Activated naive CD4-positive, alpha-beta T cell treated with anti-CD3 and anti-CD28 coated beads, Interleukin-2, amount 10 ng/mL, durations not matched to agents 7 days and 5 days (primary cell): ENCODE results near the gene TTF1.

Experiments used
- CTCF ChIA-PET: fragments of 350-600 bp; sonication (Branson Sonifier 250); formaldehyde crosslinking; loops from one replicate; lab custom pipeline; 2021; ENCODE audit warnings: antibody characterized with exemption; lab: Charles Lee
- DNase-seq: peaks from one replicate; pipeline ENCODE4 v3.0.0-alpha.2; 2020
- H3K27ac Mint-ChIP-seq: one replicate; pipeline ENCODE4 v1.8.0; 2021; ENCODE audit warnings: mild to moderate bottlenecking, moderate library complexity, mixed read lengths
- H3K27me3 Mint-ChIP-seq: one replicate; pipeline ENCODE4 v1.8.0; 2021; ENCODE audit warnings: mild to moderate bottlenecking, mixed read lengths
- H3K36me3 Mint-ChIP-seq: one replicate; pipeline ENCODE4 v1.8.0; 2021; ENCODE audit warnings: mixed read lengths
- H3K4me1 Mint-ChIP-seq: one replicate; pipeline ENCODE4 v1.8.0; 2021; ENCODE audit warnings: mixed read lengths
- H3K4me3 Mint-ChIP-seq: one replicate; pipeline ENCODE4 v1.8.0; 2021; ENCODE audit warnings: mild to moderate bottlenecking, moderate library complexity, mixed read lengths
- H3K9me3 Mint-ChIP-seq: one replicate; pipeline ENCODE4 v1.8.0; 2021; ENCODE audit warnings: mixed read lengths

Gene TTF1

DNA sequence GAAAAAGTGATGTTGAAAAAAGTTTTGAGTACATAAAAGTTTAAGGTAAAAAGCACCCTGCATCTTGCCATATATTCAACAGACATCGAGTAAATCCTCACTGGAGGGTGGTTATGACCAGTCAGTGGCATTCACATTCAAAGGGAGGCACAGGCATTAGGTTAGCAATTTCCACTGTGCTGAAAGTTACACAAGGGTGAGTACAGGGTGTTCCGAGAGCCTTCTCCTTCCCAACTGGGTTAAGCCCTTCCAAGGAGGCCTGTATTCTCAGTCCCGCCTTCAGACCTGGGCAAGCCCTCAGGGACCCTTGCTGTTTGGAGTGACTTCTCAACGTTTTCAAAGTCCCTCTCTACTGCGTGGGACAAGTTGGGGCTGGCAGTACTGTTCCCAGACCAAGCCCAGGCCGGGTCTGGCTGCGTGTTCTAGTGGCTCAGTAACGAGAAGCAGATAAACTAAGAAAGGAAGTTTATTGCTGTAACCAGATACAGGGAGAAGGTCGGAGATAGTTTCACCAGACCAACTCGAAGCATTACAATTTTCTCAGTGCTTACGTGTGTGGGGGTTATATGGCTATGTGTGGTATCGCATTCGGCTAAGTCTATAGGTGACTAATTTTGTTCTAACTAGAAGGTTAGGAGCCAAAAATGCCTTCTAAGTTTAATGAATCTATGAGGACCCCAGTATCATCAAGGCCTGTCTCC, 38.9 kb downstream of the TTF1 start:
- H3K36me3 Mint-ChIP-seq, result peaks cover 4% of the 10 kb centered on the region
- H3K4me1 Mint-ChIP-seq, result peaks cover 11% of the 10 kb centered on the region
- no peaks in the 10 kb centered on the region for H3K9me3 Mint-ChIP-seq
- H3K4me3 Mint-ChIP-seq, result no peak overlapping the region
- no peak for DNase-seq
- no peak overlapping the region for H3K27ac Mint-ChIP-seq
- H3K27me3 Mint-ChIP-seq, result no peaks in the 10 kb centered on the region
- CTCF ChIA-PET, result no interaction called here

DNA sequence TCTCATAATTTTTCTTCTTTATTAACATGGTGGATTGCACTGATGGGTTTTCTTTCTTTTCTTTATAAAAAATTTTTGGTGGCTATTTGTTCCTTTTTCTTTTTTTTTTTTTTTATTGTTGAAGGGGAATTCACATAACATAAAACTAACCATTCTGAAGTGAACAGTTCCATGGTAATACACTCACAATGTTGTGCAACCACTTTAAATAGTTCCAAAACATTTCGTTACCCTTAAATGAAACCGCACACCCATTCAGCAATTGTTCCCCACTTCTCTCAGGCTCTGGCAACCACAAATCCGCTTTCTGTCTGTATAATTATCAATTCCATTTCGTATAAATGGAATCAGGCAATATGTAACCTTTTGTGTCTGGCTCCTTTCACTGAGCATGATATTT, 40.2 kb downstream of the TTF1 start:
- Mint-ChIP-seq H3K27ac (no peak overlapping the region), H3K27me3 (no peaks in the 10 kb centered on the region), H3K4me1 (no peaks in the 10 kb centered on the region), H3K9me3 (no peaks in the 10 kb centered on the region), H3K4me3 (no peak overlapping the region), H3K36me3 (no peaks in the 10 kb centered on the region)
- no peak for DNase-seq
- CTCF ChIA-PET, result no interaction called here

DNA sequence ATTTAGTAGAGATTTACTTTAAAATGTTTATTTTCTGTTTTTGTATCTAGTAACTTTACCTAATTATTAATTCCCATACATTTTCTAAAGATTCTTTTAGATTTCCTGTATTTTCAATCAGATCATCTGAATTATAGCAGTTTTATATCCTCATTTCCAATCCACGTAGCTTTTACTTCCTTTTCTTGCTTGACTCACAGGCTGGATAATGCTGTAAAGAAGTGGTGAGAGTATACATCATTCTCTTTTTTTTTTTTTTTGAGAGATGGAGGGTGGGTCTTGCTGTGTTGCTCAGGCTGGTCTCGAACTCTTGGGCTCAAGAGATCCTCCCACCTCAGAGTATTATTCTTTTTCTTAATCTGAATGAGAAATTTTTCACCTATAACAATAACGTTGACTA, 40.7 kb downstream of the TTF1 start:
- Mint-ChIP-seq H3K4me1 (no peaks in the 10 kb centered on the region), H3K4me3 (no peak overlapping the region), H3K36me3 (no peaks in the 10 kb centered on the region), H3K27ac (no peak overlapping the region), H3K27me3 (no peaks in the 10 kb centered on the region), H3K9me3 (no peaks in the 10 kb centered on the region)
- CTCF ChIA-PET, result no interaction called here
- no peak for DNase-seq

DNA sequence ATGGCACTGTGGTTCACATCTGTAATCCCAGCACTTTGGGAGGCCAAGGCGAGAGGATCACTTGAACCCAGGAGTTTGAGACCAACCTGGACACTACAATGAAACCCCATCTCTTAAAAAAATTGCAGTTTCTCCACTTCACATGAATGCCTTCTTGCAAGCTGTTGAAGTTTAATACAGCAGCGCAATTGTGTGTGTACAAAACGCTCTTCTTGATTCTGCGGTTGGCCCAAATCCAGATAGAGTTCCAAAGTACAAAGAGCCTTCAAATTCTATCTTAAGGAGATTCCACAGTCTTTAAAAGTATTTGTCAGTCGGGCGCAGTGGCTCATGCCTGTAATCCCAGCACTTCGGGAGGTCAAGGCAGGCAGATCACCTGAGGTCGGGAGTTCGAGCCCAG, 42.6 kb downstream of the TTF1 start:
- Mint-ChIP-seq H3K9me3 (no peaks in the 10 kb centered on the region), H3K4me3 (no peak overlapping the region), H3K4me1 (no peaks in the 10 kb centered on the region), H3K27ac (no peak overlapping the region), H3K36me3 (no peaks in the 10 kb centered on the region), H3K27me3 (no peaks in the 10 kb centered on the region)
- DNase-seq, result no peak
- CTCF ChIA-PET, result no interaction called here

DNA sequence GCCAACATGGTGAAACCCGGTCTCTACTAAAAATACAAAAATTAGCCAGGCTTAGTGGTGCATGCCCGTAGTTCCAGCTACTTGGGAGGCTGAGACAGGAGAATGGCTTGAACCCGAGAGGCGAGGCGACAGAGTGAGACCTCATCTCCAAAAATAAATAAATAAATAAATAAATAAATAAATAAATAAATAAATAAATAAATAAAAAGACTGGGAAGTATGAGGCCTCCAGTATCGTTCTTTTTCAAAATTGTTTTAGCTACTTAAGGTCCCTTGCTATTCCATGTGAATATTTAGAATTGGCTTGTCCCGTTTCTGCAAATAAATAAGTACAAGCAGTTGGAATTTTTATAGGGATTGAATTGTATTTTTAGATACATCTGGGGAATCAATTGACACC, 48.9 kb downstream of the TTF1 start:
- H3K4me1 Mint-ChIP-seq, result peaks cover 17% of the 10 kb centered on the region
- CTCF ChIA-PET, result no interaction called here
- H3K36me3 Mint-ChIP-seq, result peaks cover 15% of the 10 kb centered on the region
- no peak for DNase-seq
- no peak overlapping the region for H3K4me3 Mint-ChIP-seq
- no peaks in the 10 kb centered on the region for H3K9me3 Mint-ChIP-seq
- H3K27me3 Mint-ChIP-seq, result peaks cover 7% of the 10 kb centered on the region
- H3K27ac Mint-ChIP-seq, result no peak overlapping the region

DNA sequence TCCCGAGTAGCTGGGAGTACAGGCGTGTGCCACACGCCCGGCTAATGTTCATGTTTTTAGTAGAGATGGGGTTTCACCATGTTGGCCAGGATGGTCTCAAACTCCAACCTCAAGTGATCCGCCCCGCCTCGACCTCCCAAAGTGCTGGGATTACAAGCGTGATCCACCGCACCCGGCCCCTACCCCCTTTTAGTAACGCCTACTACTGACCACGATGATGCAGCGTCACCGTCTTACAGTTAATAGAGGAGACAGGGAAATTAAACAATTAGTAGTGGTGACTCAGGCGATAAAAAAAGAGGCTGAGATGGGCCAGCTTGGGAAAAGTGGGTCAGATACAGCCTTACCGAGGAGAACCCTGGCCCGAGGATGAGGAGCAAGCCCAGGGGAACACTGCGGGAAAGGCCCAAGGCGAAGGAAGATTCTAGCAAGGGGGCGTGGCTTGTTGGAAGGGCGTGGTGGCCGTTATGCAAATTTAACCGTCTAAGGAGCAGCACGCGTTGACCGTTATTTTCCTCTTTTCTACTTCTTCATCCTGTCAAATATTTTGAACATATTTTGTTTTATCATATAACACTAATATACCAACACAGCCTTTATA, 50.2 kb downstream of the TTF1 start:
- H3K36me3 Mint-ChIP-seq, result peaks cover 26% of the 10 kb centered on the region
- H3K4me1 Mint-ChIP-seq, result peaks cover 31% of the 10 kb centered on the region

DNA sequence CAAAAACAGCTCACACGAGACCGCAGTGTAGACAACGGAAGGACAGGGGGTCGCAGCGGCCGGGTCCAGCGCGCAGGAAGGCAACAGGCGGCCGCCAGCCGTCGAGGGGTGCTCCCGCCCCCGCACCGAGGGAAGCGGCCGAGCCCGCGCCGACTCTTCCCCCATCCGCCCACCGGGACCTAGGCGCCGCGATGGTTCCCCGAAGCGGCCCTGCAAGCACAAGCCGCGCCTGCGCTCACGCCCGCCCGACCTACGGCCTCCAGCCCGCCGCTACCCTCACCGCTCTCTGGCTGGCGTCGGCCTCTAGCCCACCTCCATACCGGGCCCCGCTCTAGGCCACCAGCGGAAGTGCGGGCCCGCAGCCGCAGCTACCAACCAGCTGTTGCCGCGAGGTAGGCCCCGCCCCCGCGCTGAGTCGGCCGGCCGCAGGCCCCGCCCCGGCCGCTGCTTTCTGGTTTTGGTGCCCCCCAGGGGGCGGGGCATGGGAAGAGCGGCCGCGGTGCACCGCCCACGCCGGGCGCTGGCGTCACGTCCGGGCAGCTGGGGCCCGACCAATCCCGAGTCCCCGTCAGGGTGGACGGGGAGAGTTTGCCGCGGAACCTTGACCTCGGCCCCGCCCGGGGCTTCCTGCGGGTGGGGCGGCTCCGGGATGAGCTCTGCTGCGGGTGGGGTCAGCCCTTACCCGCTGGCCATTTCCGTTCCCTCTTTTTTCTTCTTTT, 51.8 kb downstream of the TTF1 start, which contains the start of gene SETX:
TSS of gene SETX (minus strand) at position 350 of the 719 bp plus-strand sequence. CDS start 5,558 bp downstream, outside the sequence.
- Mint-ChIP-seq H3K27me3 (peaks cover 7% of the 10 kb centered on the region), H3K27ac (peak within 1 kb of the TSS; percentile 96), H3K36me3 (peaks cover 29% of the 10 kb centered on the region), H3K4me1 (peaks cover 42% of the 10 kb centered on the region), H3K4me3 (peak within 1 kb of the TSS; percentile 93), H3K9me3 (no peaks in the 10 kb centered on the region)
- CTCF ChIA-PET, result interaction anchor here (0.6 to 1.6 kb wide), 2 partner anchors 96 to 989 kb away, joined by 3 to 4 read pairs; no protein-coding TSS in a partner anchor
- DNase-seq, result peak; percentile 96

More for the DNA sequence above, 50.2 kb downstream of the TTF1 start:
- DNase-seq, result no peak
- H3K27me3 Mint-ChIP-seq, result peaks cover 7% of the 10 kb centered on the region
- CTCF ChIA-PET, result no interaction called here
- H3K27ac Mint-ChIP-seq, result peak overlapping the region; percentile 45
- peak overlapping the region; percentile 12 for H3K4me3 Mint-ChIP-seq
- no peaks in the 10 kb centered on the region for H3K9me3 Mint-ChIP-seq

DNA sequence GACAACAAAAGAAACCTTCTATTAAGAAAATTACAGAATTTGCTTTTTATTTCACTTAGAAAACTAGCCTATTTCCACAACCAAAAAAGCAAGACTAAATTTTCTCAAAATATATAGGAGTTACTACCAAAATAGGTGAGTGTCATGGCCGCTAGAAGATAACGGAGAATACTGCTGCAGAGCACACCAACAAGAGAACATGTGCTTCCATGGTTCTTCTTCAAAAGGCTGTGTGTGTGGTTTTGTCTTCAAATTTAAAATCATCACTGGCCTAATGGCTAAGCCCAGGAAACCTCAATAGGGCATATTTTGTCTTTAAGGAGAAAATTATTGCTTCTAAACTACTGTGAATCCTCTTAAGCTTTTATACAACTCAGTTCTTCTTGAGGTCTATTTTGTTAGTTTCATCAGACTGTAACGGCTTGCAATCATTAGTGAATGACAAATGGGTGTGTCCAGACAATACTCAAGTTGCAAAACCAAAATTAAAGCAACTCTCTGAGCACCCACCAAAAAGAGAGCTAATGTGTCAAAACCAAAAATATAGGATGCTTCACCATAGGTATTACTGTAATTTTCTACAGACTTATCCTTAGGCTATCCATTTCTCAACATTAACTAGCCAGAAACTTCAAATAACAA, 55.1 kb downstream of the TTF1 start:
- CTCF ChIA-PET, result interaction anchor here (1.4 kb wide), 1 partner anchor 83 kb away, joined by 5 read pairs; no protein-coding TSS in a partner anchor
- peaks cover 50% of the 10 kb centered on the region for H3K36me3 Mint-ChIP-seq
- H3K27me3 Mint-ChIP-seq, result no peaks in the 10 kb centered on the region
- H3K27ac Mint-ChIP-seq, result peak overlapping the region; percentile 96
- peaks cover 57% of the 10 kb centered on the region for H3K4me1 Mint-ChIP-seq
- H3K4me3 Mint-ChIP-seq, result peak overlapping the region; percentile 93
- H3K9me3 Mint-ChIP-seq, result no peaks in the 10 kb centered on the region
- no peak for DNase-seq

DNA sequence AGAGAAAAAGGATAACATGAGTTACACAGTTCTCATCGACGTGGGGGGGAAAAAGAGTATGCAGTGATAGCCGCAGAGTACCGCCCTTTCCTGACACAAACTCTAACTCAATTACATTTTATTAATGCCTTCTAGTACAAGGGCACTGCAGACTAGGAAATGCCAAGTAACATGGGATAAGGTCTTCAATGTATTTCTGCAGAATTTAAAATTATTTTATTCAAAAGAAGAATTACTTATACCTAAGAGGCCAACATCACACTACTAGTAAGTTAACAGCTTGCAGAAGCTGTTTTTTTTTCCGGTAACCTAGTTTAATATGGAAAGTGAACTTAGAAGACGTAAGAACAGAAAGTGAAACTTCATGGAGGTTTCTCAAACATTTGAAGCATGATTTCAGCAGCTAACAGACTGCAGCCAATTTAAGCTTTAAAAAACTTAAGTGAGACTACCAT, 55.8 kb downstream of the TTF1 start:
- peaks cover 57% of the 10 kb centered on the region for H3K4me1 Mint-ChIP-seq
- peak overlapping the region; percentile 96 for H3K27ac Mint-ChIP-seq
- H3K4me3 Mint-ChIP-seq, result peak overlapping the region; percentile 93
- peaks cover 56% of the 10 kb centered on the region for H3K36me3 Mint-ChIP-seq
- peak; percentile 49 for DNase-seq
- CTCF ChIA-PET, result interaction anchor here (1.4 kb wide), 1 partner anchor 82 kb away, joined by 5 read pairs; no protein-coding TSS in a partner anchor
- H3K9me3 Mint-ChIP-seq, result no peaks in the 10 kb centered on the region
- H3K27me3 Mint-ChIP-seq, result no peaks in the 10 kb centered on the region

DNA sequence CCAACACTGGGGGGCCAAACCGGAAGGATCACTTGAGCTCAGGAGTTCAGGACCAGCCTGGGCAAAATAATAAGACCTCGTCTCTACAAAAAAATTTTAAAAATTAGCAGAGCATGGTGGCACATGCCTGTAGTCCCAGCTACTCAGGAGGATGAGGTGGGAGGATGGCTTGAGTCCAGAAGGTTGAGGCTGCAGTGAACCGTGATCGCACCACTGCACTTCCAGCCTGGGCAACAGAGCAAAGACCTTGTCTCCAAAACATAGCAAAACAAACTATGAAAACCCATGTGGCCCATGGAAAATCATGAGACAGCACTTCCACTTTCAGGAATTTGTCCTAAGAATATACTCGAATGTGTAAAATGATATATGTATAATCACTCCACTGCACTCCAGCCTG, 58.0 kb downstream of the TTF1 start:
- H3K36me3 Mint-ChIP-seq, result peaks cover 61% of the 10 kb centered on the region
- CTCF ChIA-PET, result no interaction called here
- no peaks in the 10 kb centered on the region for H3K9me3 Mint-ChIP-seq
- DNase-seq, result no peak
- H3K4me1 Mint-ChIP-seq, result peaks cover 49% of the 10 kb centered on the region
- no peaks in the 10 kb centered on the region for H3K27me3 Mint-ChIP-seq
- no peak overlapping the region for H3K4me3 Mint-ChIP-seq
- peak overlapping the region; percentile 76 for H3K27ac Mint-ChIP-seq

DNA sequence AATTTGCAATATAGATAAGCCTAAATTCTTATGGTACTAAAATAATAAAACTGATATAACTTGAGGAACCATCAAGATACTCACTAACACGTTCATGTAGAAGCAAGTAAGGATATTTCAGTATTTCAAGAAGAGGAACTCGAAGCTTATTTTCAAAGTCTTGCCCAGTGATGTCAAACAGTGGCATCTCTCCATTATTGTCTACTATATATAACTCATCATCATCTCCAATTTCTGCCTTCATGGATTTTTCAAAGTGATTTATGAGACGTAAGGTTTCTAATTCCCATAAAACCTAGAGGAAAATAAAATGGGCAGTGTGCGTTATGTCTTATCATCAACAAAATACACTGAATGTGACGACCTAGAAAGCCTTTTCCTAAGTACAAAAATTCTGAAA, 60.5 kb downstream of the TTF1 start:
- H3K4me1 Mint-ChIP-seq, result peaks cover 26% of the 10 kb centered on the region
- no peaks in the 10 kb centered on the region for H3K27me3 Mint-ChIP-seq
- H3K27ac Mint-ChIP-seq, result no peak overlapping the region
- H3K36me3 Mint-ChIP-seq, result peaks cover 60% of the 10 kb centered on the region
- no peak for DNase-seq
- H3K9me3 Mint-ChIP-seq, result no peaks in the 10 kb centered on the region
- CTCF ChIA-PET, result no interaction called here
- H3K4me3 Mint-ChIP-seq, result no peak overlapping the region

DNA sequence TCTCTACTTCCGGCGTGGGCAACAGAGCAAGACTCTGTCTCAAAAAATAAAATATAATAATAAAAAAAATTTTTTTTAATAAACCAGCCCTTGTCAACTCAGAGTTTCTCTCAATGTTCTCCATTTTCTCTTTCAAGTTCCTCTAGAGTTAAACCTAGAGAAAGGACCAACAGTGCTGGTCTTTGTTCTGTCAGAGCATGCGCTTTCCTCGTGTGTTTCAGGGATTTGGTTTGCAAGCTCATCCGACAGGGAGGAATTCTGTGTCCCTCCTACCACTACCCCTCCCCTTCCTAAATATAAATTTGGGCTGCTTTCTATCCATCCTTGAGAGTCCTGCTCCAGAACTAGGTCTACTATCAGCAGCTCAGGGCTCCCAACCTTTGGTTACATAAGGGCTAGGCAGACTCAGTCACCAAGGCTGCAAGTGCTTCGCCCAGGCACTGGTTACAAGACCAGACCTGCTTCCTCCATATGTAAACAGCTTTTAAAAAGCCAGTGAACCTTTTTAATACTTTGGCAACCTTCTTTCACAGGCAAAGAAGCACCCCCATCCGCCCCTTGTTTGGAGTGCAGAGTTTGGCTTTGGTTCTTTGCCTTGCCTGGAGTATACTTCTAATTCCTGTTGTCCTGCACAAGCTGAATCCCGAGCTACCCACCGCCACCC, 65.3 kb downstream of the TTF1 start:
- H3K36me3 Mint-ChIP-seq, result peaks cover 61% of the 10 kb centered on the region
- CTCF ChIA-PET, result no interaction called here
- DNase-seq, result no peak
- H3K9me3 Mint-ChIP-seq, result no peaks in the 10 kb centered on the region
- no peak overlapping the region for H3K27ac Mint-ChIP-seq
- H3K27me3 Mint-ChIP-seq, result no peaks in the 10 kb centered on the region
- no peak overlapping the region for H3K4me3 Mint-ChIP-seq
- peaks cover 10% of the 10 kb centered on the region for H3K4me1 Mint-ChIP-seq

DNA sequence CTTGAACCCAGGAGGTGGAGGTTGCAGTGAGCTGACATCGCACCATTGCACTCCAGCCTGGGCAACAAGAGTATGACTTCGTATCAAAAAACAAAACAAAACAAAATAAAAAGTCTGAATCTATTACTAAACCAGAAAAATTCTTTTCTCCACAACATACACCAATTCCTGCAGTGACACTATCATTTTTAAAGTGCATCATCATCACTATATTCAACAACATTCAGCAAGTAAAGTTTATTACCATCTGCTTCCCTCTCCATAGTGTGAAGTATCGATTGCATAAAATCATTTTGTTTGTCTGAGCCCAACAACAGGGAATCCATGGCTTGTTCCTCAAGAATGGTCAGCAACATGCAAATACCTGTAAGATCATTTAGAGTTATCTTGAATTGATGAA, 72.3 kb downstream of the TTF1 start:
- Mint-ChIP-seq H3K4me1 (peaks cover 6% of the 10 kb centered on the region), H3K4me3 (no peak overlapping the region), H3K27ac (no peak overlapping the region), H3K9me3 (no peaks in the 10 kb centered on the region), H3K36me3 (peaks cover 72% of the 10 kb centered on the region), H3K27me3 (no peaks in the 10 kb centered on the region)
- CTCF ChIA-PET, result no interaction called here
- DNase-seq, result no peak

DNA sequence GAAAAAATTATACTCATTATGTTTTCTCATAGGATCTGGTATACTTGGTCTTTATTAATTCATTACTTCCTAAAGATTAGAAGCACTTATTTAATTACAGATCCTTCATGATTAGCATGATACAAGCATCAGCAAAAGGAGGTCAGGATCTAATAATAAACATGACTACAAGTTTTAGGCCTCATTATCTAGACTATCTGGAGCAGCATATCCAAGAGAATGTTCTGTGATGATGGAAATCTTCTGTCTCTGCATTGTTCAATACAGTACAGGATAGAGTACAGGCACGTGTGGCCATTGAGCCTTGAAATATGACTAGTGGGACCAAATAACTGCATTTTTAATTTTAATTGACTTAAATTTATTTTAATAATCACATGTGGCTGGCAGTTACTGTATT, 73.1 kb downstream of the TTF1 start:
- no peak for DNase-seq
- Mint-ChIP-seq H3K4me3 (no peak overlapping the region), H3K27me3 (no peaks in the 10 kb centered on the region), H3K27ac (no peak overlapping the region), H3K36me3 (peaks cover 76% of the 10 kb centered on the region), H3K9me3 (peaks cover under 1% of the 10 kb centered on the region), H3K4me1 (peaks cover 3% of the 10 kb centered on the region)
- CTCF ChIA-PET, result no interaction called here
